ENCODE measurements around the gene SPATA2L.

SPATA2L gene

GRCh38 chr16:89729863-89730593 is 28.5 kb upstream of the SPATA2L start:
- no peak for DNase-seq
- intact Hi-C loops (cut with DNase I): no loop called here

GRCh38 chr16:89729293-89729692 is 27.8 kb upstream of the SPATA2L start:
- intact Hi-C loops (cut with DNase I): no loop called here

GRCh38 chr16:89727406-89728120 is 26.1 kb upstream of the SPATA2L start:
- intact Hi-C loops (cut with DNase I): no loop called here
- DNase-seq: no peak

More at GRCh38 chr16:89729293-89729692, 27.8 kb upstream of the SPATA2L start:
- DNase-seq: no peak

- intact Hi-C loops (cut with DNase I): no loop called here
- peak; percentile 86 to 99 (median 96) for DNase-seq
Observed at GRCh38 chr16:89723279-89724250, 22.1 kb upstream of the SPATA2L start.

- intact Hi-C loops (cut with DNase I): no loop called here
- DNase-seq: peak in 6 of 10 donors; percentile 19 to 92 (median 59)
Observed at GRCh38 chr16:89722392-89723278, 21.1 kb upstream of the SPATA2L start.

- peak in 3 of 10 donors; percentile 20 to 93 (median 93) for DNase-seq
- intact Hi-C loops (cut with DNase I): no loop called here
Observed at GRCh38 chr16:89721546-89722391, 20.3 kb upstream of the SPATA2L start.

- intact Hi-C loops (cut with DNase I): no loop called here
- DNase-seq: peak; percentile 73 to 98 (median 82)
Observed at GRCh38 chr16:89720813-89721545, 19.5 kb upstream of the SPATA2L start, which contains the start of the genes VPS9D1 and ZNF276. VPS9D1 (minus strand) TSS chr16:89720898; CDS start chr16:89720861, 37 bp downstream. ZNF276 (plus strand) TSS chr16:89721537; CDS start chr16:89721641, 104 bp downstream.

GRCh38 chr16:89720551-89720812 is 19.0 kb upstream of the SPATA2L start:
- intact Hi-C loops (cut with DNase I): no loop called here
- DNase-seq: peak in 3 of 10 donors; percentile 32 to 85 (median 40)

GRCh38 chr16:89717688-89718505 is 16.4 kb upstream of the SPATA2L start:
- intact Hi-C loops (cut with DNase I): no loop called here
- peak in 1 of 10 donors; percentile 63 for DNase-seq

GRCh38 chr16:89716916-89717687 is 15.6 kb upstream of the SPATA2L start:
- intact Hi-C loops (cut with DNase I): no loop called here
- no peak for DNase-seq

- intact Hi-C loops (cut with DNase I): no loop called here
- peak in 1 of 10 donors; percentile 72 for DNase-seq
Observed at GRCh38 chr16:89716493-89716892, 15.0 kb upstream of the SPATA2L start.

- intact Hi-C loops (cut with DNase I): no loop called here
- DNase-seq: no peak
Observed at GRCh38 chr16:89712274-89712781, 10.8 kb upstream of the SPATA2L start.

GRCh38 chr16:89711601-89712273 is 10.2 kb upstream of the SPATA2L start:
- intact Hi-C loops (cut with DNase I): no loop called here
- no peak for DNase-seq

GRCh38 chr16:89710709-89711564 is 9.4 kb upstream of the SPATA2L start:
- DNase-seq: peak in 1 of 10 donors; percentile 74
- intact Hi-C loops (cut with DNase I): no loop called here

All from posterior cingulate gyrus (tissue), 11 donors.